Effector CD8-positive, alpha-beta T cell (primary cell): Measurements from ENCODE around the gene REG4.
"Not testable (repeated sequence)": the region's sequence is repeated elsewhere in the genome, so short reads cannot be mapped to it uniquely, and the experiment has no call there.

Source experiments
- DNase-seq: peaks from one replicate; lab custom pipeline; 2025; lab: John Stamatoyannopoulos, UW
- total RNA-seq, 4 experiments: gene quantifications; one replicate each; lab custom pipeline; 2026; lab: John Stamatoyannopoulos, UW

REG4 gene
- total RNA-seq, result 0.36 to 1.2 (median 0.47) reads per million in 4 experiments

DNA sequence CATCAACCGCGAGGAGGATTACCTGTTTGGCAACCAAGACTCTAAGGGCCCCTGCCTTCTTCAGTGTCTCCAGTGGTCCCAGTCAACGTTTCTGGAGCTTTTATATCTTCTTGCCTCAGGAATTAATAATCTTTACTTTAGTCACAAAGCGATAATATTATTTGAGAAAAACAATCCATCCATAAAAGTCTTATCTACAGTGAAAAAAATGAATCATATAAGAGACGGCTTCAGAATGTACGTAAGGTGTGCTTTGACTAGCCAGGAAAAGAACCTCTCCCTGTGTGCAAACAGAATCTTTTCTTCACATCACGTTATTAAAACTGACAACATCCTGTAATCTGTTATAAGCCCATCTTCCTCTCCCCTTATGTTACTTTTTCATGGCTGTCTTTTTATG, at the start of gene REG4:
Gene REG4 (minus strand): TSS at position 74 of the 400 bp plus-strand sequence. CDS start 2,691 bp downstream, outside the sequence.
- no peak for DNase-seq

DNA sequence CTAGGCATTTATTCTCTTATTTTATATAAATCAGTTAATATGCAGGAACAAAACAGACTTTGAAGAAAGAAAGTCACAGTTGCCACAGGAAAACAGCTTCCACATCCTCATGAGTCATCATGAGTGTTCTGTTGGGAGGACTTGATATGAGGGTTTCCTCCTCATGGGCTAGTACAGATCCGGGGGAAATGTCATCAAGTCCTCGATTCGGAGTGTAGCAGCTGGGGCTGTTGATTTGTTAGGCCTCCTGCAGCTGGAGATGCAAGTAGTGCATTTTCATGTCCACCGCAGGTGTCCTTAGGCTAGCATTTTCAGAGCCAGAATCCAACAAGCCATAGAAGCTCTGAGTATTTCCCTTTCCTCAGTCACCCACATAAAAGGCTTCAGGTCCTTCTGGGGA, 48.4 kb upstream of the REG4 start:
- DNase-seq, result no peak

DNA sequence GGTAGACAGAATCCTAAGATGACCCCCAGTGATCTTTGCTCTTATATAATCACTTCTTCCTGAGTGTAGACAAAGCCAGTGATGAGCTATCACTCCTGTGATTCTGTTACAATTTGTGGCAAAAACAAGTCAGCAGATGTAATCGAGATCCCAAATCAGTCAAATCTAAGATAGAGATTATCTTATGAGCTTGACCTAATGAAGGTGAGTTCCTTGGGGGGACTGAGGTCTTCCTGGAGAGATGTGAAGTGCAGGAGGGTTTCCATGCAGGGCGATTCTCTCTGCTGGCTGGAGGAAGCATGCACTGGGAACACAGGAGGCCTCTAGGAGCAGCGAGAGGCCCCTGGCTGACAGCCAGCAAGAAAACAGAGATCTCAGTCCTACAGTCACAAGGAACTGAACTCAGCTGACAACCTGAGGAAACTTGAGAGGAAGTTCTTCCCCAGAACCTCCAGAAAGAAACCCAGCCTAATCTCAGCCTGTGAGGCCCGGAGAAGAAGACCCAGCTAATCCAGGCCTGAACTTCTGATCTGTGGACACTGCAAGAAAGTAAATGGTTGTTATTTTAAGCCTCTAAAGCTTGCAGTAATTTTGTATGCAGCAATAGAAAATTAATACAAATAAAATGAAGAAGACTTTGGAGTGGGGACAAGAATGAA, 47.4 kb upstream of the REG4 start:
- DNase-seq, result not testable (repeated sequence)

DNA sequence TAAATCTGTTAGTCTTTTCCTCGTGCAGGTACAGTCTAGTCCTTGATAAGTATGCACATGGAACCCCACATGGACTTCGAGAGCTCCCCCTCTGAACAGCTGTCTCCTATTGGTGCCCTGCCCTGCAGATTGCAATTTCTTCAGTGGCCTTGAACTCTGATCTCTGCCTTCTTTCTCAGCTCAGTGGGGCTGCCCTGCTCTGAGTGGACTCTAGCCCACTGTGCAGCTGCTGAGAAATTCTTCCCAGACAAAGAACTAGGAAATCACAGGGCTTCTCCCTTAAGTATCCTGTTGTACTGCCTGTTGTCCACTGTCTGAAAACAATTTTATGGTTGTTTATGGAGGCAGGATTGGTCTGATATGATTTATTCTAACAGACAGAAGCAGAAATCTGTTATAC, 46.9 kb upstream of the REG4 start:
- no peak for DNase-seq

DNA sequence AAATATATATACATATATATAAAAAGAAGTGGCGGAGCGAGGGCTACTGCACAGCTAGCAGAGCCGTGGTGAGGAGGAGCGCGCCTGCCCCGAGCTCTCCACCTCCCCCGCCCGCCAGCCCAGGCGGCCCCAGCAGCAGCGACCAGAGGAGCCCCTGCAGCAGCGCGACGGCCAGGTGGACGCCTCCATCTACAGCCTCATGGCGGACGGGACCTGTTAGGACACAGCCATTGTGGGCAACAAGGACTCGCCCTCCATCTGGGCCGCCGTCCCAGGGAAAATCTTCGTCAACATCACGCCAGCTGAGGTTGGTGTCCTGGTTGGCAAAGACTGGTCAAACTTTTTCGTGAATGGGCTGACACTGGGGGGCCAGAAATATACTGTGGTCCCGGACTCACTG, 41.9 kb upstream of the REG4 start:
- DNase-seq, result no peak

DNA sequence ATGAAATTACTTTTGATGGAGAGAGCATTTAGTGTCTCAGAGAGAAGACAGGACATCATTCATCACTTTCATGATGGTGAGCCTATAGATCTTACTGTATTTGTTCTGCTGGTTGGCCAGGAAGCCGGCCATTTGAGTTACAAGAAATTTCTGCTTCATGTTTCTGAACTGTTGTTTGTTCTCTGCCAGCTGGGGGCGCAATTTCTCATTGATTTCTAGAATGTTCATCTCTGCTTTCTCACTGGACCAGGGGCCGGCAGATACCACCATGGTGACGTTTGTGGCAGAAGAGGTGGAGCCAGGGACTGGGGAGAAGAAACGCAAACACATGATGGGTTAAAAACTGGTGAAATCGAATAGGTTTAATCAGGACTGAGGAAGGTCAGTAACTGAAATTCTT, 32.9 kb upstream of the REG4 start:
- not testable (repeated sequence) for DNase-seq

DNA sequence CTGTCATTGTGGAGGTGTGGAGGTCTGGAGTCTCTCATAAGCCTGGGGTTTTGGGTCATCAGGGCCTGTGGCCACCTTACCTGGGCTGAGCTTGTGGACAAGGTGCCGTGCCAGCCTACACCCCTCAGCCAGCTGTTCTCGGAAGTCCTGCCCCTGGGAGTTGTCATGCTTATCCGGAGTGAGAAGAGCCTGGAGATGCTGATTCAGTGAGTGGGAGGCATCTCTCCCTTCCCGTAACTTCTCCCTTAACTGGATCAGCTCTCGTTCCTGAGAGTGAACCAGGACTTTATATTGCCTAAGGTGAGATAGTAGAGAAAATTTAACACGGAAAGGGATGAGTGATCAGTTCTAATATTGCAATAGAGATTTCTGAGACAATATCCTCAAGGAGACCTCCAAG, 30.0 kb upstream of the REG4 start:
- DNase-seq, result no peak

DNA sequence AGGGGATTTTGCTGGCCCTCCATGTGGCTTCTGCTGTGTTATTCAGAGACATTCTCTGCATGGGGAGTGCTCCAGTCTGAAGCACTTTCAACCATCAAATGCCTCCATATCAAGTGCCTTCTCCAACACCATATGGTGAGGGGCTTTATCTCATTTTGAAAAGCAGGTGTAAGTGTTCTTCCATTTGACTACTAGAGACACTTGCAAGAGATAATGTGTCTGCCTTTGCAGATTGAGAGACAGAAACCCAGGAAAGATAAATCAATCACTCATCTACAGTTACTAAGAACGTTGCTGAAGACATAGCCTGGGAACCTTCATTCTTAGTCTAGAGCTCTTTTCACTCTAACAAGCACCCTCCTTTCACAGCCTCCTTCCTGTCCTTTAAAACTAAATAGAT, 29.5 kb upstream of the REG4 start:
- no peak for DNase-seq

DNA sequence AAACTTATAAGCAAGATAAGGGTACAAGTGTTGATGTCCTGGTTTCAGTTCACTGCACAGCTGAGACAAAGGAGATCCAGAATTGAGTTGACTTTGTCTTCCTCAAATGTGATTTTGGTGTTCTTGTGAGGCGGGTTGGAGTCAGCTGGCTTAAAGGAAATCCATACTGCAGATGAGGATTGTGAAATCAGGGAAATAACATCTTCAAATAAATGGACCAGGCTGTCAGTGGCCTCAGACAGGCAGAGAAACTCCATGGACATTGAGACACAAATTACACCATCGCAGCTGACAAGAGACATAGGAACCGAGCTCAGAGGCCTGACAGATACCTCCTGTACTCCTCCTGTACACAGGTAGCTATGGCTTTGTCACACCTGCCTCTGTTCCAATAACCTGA, 27.0 kb upstream of the REG4 start:
- DNase-seq, result no peak

DNA sequence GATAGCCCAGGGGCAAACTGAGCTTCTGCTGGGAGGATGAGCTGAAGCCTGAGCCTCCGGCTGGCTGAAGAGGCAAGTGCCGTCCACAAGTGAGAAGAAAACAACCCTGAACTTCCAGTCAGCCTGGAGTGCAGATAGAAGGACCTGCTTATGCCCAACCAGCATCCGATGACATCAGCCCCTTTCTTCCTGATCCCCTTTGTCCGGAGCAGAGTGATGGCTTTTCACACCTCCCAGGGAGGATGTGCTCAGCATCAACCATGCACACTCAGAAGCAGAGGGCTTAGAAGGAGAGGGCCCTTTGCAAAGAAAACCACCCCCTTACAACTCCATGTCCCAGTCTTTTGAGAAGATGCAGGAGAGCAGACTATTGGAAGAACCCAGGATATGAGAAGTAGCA, 23.7 kb upstream of the REG4 start:
- DNase-seq, result no peak

DNA sequence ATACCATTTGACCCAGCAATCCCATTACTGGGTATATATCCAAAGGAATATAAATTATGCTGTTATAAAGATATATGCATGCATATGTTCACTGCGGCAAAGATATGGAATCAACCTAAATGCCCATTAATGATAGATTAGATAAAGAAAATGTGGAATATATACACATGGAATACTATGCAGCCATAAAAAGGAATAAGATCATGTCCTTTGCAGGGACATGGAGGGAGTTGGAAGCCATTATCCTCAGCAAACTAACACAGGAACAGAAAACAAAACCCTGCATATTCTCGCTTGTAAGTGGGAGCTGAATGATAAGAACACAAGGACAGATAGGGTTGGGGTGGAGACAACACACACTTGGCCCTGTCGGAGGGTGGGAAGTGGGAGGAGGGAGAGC, 19.8 kb upstream of the REG4 start:
- no peak for DNase-seq

DNA sequence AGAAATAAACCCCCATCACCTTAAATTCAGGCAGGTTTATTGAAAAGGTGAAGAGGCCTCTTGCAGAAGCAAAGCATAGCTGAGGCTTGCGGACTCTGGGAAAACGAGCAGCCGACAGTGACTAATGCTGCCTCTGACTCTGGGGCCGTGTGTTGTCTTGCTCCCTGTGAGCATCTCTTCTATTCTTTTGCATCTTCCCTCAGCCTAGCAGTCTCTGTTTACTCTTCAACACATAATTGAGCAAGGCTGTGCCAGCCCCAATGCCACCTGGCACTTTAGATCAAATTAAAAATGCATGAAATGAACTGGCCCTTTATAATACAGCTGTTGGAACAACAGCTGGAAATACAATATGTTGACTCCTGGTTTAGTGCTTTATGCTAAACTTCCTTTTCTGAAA, 18.4 kb upstream of the REG4 start:
- DNase-seq, result no peak

DNA sequence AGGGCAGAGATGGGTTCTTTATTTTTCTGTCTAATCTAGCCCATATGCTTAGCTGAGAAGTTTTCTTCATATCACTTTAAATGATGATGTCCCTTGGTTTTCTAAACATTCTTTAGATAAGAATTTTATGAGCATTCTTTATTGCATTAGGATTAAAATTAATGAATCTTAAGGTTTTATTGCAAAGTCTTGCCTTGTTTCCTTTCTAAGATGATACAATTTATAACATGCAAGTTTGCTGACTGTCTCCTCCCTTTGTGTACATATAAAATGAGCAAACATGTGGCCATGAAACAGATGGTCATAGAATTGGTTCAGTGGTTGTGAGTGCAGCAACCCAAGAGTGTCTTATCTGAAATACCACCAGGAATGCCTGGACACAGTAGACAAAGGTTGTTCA, 17.7 kb upstream of the REG4 start:
- not testable (repeated sequence) for DNase-seq

DNA sequence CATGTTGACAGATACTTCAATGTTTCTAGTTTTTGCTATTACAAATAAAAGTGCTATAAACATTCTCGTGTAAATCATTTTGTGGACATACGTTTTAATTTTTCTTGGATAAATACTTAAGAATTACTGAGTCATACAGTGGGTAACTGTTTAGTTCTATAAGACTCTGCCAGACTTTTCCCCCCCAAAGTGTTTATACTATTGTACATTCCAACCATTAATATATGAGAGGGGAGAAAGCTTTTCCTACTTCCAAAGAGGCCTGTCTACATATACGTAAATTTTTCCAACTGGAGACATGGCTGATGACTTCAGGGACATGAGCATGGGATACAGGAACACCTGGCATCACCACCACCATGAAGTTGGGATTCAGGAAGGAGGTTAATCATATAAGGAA, 17.0 kb upstream of the REG4 start:
- DNase-seq, result no peak

DNA sequence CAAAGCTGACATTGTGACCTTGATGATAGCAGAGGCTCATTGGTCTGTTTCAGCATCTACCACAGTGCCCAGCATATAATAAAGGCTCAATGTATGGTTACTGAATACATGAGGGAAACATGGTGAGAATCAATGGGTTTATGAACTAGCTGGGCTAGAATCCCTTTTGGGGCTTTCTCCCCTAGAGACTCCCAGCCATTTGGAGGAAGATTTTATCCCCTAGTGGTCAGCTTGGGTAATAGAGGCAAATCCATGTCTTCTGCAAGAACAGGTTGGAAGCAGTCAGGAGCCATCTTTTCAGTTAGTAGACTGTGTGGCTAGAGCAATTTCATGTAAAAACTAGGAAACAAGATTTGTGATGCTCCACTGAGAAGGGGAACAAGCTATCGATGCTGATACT, 15.8 kb upstream of the REG4 start:
- DNase-seq, result no peak

DNA sequence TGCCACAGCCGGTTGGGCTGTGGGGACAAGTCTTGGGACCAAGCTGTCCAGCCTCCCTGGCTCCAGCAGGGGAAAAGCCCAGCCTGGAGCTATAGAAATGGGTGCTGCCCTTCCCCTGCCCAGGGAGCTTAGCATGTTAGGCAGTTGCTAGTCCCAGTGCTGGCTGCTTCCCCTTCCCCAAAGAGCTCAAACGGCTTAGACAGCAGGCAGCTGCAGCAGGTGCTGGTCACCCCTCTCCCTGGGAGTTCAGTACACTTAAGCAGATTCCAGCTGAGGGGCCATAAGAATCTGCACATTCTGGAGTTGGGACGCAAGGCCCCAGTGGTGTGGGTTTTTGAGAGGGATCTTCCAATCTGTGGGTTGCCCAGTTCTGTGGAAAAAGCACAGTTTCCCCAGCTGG, 11.1 kb upstream of the REG4 start:
- DNase-seq, result no peak

DNA sequence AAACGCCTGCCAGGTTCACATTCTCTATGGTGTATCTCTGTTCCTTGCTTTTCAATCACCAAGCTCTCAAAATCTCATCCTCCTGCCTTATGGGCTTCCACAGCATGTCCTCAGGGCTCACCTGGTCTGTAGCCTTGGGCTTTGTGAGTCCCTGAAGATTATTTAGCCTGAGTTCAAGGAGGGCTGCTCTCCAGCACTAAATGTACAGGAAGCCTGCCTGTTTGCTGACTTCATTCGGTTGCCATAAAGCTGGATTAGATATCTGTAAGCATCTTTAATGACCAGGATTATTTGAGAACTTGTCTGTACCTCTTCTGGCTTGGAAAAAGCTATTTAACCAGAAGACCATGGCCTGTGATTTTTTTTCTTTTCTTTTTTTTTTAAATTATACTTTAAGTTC, 6.9 kb upstream of the REG4 start:
- no peak for DNase-seq

DNA sequence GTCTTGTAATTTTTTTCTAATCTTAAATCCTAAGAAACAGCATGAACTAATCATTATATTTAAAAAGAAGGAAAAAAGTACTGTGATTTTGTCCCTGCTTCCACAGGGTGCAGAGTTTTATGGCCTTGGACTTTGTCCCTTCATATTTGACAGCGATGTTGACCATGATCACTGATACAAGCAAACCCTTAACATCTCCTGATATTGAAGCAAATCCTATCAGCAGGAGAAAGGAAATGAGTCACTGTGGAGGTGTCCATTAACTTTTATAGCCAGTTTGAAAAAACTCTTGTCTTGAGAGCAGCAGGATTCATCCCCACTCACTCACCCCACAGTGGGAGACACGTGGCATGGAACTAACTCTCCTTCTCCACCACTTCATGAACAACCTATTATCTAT, 5.1 kb upstream of the REG4 start:
- DNase-seq, result no peak

DNA sequence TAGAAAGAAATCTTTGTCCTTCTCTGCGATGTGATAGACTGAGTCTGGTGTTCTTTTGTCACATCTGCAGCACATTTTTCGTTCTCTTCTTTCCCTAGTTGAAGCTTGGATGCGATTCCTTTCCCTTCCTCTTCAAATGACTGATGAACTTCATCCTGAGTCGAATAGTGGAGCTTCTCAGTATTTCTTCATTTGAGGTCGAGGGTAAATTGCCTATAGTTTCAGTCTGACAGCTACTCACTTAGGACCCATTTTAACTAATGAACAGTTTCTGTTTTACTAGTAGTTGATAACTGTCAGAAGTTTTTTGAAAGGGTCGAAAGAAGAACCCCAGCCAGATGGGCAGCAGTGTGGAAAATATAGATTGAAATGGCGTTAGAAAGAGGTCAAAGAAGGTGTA, 4.7 kb upstream of the REG4 start:
- no peak for DNase-seq

DNA sequence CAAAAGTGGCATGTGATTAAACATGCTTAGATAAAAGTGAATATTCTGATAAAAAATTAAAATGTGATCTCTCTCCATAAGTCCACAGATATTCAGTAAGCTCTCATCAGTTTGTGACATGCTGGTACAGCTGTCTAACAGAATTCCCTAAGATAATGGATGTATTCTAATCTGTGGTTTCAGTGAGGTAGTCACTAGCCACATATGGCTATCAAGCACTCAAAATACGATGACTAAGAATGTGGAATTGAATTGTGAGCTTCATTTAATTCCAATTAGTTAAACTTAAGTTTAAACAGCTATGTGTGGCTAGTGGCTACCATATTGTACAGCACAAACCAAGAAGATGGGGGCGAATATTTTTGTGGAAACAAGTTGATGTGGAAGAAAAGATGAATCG, 4.1 kb upstream of the REG4 start:
- no peak for DNase-seq

DNA sequence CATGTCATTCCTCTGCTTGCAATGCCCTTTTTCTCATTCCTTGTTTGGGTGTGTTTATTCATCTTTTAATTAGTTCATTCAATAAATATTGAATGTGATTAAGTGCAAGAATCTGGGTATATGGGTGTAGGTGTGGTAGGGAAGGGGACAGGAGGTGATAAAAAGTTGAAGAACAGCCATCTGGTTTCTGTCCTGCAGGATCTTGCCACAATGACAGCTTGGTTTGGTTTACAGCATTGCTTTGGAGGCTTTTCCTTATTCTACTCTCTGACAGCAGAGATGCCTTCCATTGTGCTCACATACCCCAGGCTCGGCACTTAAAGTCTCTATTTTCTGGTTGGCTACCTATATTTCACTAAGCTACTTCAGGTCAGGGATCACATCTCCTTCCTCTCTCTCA, 3.0 kb upstream of the REG4 start:
- no peak for DNase-seq

DNA sequence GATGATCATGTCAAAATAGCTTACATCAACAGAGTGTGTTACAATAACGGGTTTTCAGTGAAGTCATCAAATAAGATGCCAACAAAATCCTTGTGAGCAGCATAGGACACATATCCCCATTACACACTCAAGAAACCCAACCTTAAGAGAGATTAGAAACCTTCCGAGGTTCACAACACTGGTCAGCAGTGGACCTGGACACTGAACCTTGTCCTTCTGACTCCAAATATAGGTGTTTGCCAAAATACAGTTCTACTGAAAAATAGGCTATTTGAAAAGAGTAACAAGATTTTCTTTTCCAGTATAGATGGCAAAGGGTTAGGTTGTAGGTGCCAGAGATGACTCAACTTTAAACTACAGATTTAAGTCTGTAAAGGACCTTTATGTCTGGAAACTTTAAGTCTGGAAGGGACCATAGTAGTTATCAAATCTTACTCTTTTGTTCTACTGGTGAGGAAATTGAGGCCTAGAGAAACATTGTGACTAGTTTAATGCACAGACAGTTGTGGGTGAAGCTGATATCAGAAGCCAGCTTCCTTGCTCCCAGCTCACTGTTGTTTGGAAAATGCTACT, 811 bp upstream of the REG4 start:
- no peak for DNase-seq

DNA sequence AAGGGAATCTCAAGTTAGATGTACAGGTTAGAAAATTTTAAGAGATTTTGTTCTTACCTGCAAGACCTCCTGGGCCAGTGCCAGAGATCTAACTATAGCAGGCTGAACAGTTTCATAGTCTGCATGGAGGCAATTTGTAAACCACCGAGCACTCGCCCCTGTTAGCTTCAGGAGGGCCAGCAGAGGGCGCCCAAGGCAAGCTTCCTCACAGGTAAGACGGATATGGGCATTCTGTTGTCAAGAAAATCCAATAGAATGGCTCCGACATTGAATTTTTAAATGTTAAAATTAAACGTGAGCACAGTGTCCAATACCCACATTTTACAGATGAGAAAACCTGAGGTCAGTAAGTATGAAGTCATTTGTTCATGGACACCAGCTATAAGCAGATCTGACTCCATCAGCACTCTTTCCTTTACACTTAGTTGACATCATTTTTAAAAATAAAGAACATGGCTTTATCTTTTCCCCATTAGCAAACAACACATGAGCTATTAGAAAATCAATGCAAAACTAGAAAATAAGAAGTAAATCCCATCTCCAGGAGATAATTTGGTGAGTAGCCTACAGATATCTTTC, 2.2 kb downstream of the REG4 start:
- DNase-seq, result peak; percentile 38

DNA sequence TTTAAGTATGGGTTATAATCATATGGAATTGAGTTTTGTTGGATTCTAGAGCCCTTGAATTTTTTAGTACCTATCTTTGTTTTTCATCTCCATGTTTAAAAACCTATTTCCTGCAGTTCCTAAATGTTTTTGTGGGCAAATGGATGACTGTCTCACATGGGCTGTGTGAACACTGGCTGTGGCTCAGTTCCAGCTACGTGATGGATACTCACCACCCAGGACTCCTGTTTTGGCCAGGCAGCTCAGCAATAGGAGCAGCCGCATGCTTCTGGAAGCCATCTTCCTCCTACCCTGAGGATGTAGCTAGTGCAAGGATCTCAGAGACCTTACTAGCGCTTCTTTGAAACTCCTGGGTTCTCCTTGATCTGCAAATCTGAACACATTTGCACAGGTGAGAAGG, 2.8 kb downstream of the REG4 start:
- DNase-seq, result no peak
